Measurements from ENCODE around the gene TEX22. TPM values are rescaled to one million over a fixed set of nuclear protein-coding genes. Genes with fewer than 3 reads are reported as not detected.

TEX22 gene
- total RNA-seq, 1 donor from 2014 or later = not detected

GRCh38 chr14:105355850-105356604 lies 42.3 kb upstream of the TEX22 start:
- H3K27me3 ChIP-seq = no peaks in the 10 kb centered on the region

GRCh38 chr14:105356927-105357326 lies 41.4 kb upstream of the TEX22 start:
- Mint-ChIP-seq H3K9me3 (peaks cover 2% of the 10 kb centered on the region), H3K27me3 (ENCODE audit: insufficient read depth, low read depth) (peaks cover 5% of the 10 kb centered on the region), H3K4me3 (no peak overlapping the region)

More at GRCh38 chr14:105355850-105356604, 42.3 kb upstream of the TEX22 start:
- H3K27me3 Mint-ChIP-seq (ENCODE audit: insufficient read depth, low read depth) = peaks cover 7% of the 10 kb centered on the region
- Histone ChIP-seq H3K79me2 (ENCODE audit: low read depth) (no peaks in the 10 kb centered on the region), H3K27ac (no peak overlapping the region), H4K20me1 (ENCODE audit: low read depth) (peaks cover 25% of the 10 kb centered on the region), H3K9me3 (ENCODE audit: low read depth) (no peaks in the 10 kb centered on the region), H3K4me2 (no peak overlapping the region), H2AFZ (replicated peaks) (no peak overlapping the region), H3K4me1 (peaks cover 10% of the 10 kb centered on the region), H3F3A (ENCODE audit: low read depth) (peaks cover 20% of the 10 kb centered on the region), H3K9ac (no peak overlapping the region), H3K36me3 (no peaks in the 10 kb centered on the region), H3K4me3 (no peak overlapping the region)
- H3K9me3 Mint-ChIP-seq = peaks cover 2% of the 10 kb centered on the region
- H3K36me3 Mint-ChIP-seq = peaks cover 9% of the 10 kb centered on the region
- H3K4me1 Mint-ChIP-seq = peaks cover 18% of the 10 kb centered on the region
- no peak overlapping the region for H3K27ac Mint-ChIP-seq
- no peak for DNase-seq (ENCODE audit: low spot score)
- TF ChIP-seq EZH2 (IDR thresholded peaks at IDR 0.05) (no peak), CTCF (IDR thresholded peaks at IDR 0.05) (no peak), EZH2phosphoT487 (IDR thresholded peaks at IDR 0.05) (no peak)
- H3K4me3 Mint-ChIP-seq = no peak overlapping the region

GRCh38 chr14:105357626-105358025 lies 40.7 kb upstream of the TEX22 start:
- Mint-ChIP-seq H3K27ac (no peak overlapping the region), H3K36me3 (peaks cover 12% of the 10 kb centered on the region), H3K27me3 (ENCODE audit: insufficient read depth, low read depth) (peaks cover 5% of the 10 kb centered on the region), H3K9me3 (peaks cover 2% of the 10 kb centered on the region), H3K4me3 (no peak overlapping the region), H3K4me1 (peaks cover 11% of the 10 kb centered on the region)
- DNase-seq (ENCODE audit: low spot score) = no peak
- Histone ChIP-seq H3K27ac (no peak overlapping the region), H3K79me2 (ENCODE audit: low read depth) (no peaks in the 10 kb centered on the region), H3K4me2 (no peak overlapping the region), H3K4me1 (peaks cover 10% of the 10 kb centered on the region), H3K36me3 (no peaks in the 10 kb centered on the region), H3F3A (ENCODE audit: low read depth) (peaks cover 13% of the 10 kb centered on the region), H3K27me3 (no peaks in the 10 kb centered on the region), H3K9me3 (ENCODE audit: low read depth) (no peaks in the 10 kb centered on the region), H3K4me3 (no peak overlapping the region), H4K20me1 (ENCODE audit: low read depth) (peaks cover 12% of the 10 kb centered on the region), H2AFZ (replicated peaks) (no peak overlapping the region), H3K9ac (no peak overlapping the region)
- TF ChIP-seq EZH2 (IDR thresholded peaks at IDR 0.05) (no peak), EZH2phosphoT487 (IDR thresholded peaks at IDR 0.05) (no peak), CTCF (IDR thresholded peaks at IDR 0.05) (no peak)

More at GRCh38 chr14:105356927-105357326, 41.4 kb upstream of the TEX22 start:
- Histone ChIP-seq H3K79me2 (ENCODE audit: low read depth) (no peaks in the 10 kb centered on the region), H3K4me3 (no peak overlapping the region), H3K36me3 (no peaks in the 10 kb centered on the region), H2AFZ (replicated peaks) (no peak overlapping the region), H3K4me2 (peak overlapping the region; percentile 66), H3K9me3 (ENCODE audit: low read depth) (no peaks in the 10 kb centered on the region), H3K27me3 (no peaks in the 10 kb centered on the region), H3F3A (ENCODE audit: low read depth) (peaks cover 15% of the 10 kb centered on the region), H3K9ac (no peak overlapping the region), H4K20me1 (ENCODE audit: low read depth) (peaks cover 18% of the 10 kb centered on the region), H3K4me1 (peaks cover 10% of the 10 kb centered on the region), H3K27ac (no peak overlapping the region)
- no peak overlapping the region for H3K27ac Mint-ChIP-seq
- H3K4me1 Mint-ChIP-seq = peaks cover 14% of the 10 kb centered on the region
- H3K36me3 Mint-ChIP-seq = peaks cover 12% of the 10 kb centered on the region
- TF ChIP-seq EZH2phosphoT487 (IDR thresholded peaks at IDR 0.05) = no peak
- no peak for TF ChIP-seq EZH2 (IDR thresholded peaks at IDR 0.05)
- TF ChIP-seq CTCF (IDR thresholded peaks at IDR 0.05) = no peak
- peak; percentile 41 for DNase-seq (ENCODE audit: low spot score)

Data from neural progenitor cell (in vitro differentiated cells).